ENCODE data around the gene ARFGEF3.
"Not testable (repeated sequence)": the region's sequence is repeated elsewhere in the genome, so short reads cannot be mapped to it uniquely, and the experiment has no call there.

The ARFGEF3 gene

GRCh38 chr6:138288428-138289085 is 126.8 kb downstream of the ARFGEF3 start:
- intact Hi-C loops (cut with DNase I); DNase-seq: not testable (repeated sequence)

- intact Hi-C loops (cut with DNase I): no loop called here
- DNase-seq: no peak
Observed at GRCh38 chr6:138289739-138290138, 128.0 kb downstream of the ARFGEF3 start.

GRCh38 chr6:138290423-138290962 is 128.8 kb downstream of the ARFGEF3 start:
- no peak for DNase-seq
- intact Hi-C loops (cut with DNase I): no loop called here

DNA sequence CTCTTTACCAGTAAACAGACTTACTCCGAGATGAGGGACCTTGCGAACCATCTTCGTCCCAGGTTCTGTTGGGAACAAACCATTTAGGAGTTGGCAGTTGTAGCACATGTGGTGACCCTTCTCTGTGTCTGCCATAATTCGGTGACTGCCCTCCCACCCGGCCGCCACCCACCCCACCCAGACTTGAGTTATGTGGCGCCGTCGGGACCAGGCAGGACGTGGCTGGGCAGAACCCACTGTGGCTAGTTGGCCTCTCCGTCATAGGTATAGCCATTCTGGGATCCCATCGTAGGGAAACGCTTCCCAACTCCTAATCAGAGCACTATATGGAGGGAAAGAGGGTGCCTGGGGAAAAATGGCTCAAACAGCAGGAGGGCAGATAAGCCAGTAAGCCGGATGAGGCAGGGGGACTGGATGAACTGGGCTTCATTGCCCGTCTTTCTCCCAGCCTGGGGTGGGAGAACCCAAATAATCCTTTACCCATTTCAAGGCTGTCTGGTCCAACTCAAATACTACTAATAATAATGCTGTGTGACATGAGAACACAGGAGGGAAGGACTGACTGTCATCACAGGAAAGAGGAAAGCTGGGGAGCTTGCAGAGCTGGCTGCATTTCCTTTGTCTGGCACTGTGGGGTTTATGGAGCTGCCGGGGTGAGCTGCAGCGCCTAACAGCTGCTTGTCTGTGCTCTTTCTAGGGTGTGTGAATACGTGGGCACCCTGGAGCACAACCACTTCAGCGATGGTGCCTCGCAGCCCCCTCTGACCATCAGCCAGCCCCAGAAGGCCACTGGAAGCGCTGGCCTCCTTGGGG is 129.5 kb downstream of the ARFGEF3 start:
- DNase-seq: no peak
- intact Hi-C loops (cut with DNase I): no loop called here

GRCh38 chr6:138291849-138292181 is 130.1 kb downstream of the ARFGEF3 start:
- DNase-seq: no peak
- intact Hi-C loops (cut with DNase I): no loop called here

GRCh38 chr6:138292482-138292881 is 130.7 kb downstream of the ARFGEF3 start:
- DNase-seq: no peak
- intact Hi-C loops (cut with DNase I): no loop called here

DNA sequence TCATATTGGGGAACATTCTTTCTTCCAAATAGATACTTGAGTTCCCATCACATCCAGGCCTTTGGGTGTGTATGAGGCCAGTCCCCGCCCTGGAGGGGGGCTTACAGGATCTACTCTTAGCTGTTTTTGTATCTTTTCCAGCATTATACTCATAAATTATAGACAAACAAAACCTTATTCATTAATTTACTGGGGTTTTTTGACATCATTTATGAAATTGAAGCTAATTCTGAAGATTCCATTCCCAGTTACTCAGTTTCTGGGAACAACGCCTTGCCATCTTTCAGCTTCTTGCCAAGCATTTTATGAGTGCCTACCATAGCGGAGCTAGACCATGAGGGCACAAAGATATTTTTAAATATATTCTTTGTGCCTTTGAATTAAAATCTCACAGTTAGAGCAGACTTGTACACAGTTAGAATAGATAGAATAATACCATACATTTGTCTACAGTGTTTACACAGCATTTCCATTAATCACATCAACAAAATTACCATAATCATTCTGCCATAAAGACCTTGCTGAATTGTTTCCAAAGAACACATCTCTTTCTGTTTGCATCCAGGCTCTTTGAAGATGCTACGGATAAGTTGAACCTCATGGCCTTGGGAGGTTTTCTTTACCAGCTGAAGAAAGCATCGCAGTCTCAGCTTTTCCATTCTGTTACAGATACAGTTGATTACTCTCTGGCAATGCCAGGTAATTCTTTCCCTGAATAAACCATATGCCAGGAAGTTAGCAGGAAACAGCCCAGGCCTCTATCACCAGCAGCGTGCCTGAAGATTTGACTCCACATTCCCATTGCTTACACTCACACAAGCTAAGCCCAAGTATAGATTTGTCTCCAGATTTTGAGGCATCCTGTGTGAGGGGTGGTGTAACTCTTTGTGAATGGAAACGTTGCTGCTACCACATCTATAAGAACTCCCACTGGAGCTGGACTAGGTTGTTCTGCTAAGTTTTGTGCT is 132.0 kb downstream of the ARFGEF3 start:
- intact Hi-C loops (cut with DNase I): no loop called here

GRCh38 chr6:138296381-138296780 is 134.6 kb downstream of the ARFGEF3 start:
- intact Hi-C loops (cut with DNase I): no loop called here
- no peak for DNase-seq

More for the DNA sequence above, 132.0 kb downstream of the ARFGEF3 start:
- DNase-seq: no peak

DNA sequence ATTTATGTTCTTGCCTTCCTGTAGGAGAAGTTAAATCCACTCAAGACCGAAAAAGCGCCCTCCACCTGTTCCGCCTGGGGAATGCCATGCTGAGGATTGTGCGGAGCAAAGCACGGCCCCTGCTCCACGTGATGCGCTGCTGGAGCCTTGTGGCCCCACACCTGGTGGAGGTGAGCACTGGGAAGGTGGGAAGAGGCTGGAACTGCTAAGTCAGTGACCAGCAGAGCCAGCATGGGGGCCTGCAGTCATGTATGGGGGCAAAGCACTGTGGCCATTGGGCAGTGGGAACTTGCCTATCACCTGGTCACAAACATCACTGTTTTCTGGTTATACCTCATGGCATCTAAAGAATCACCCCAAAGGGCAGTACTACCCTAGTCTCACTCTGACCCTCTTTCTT is 135.0 kb downstream of the ARFGEF3 start:
- intact Hi-C loops (cut with DNase I): no loop called here
- no peak for DNase-seq

- intact Hi-C loops (cut with DNase I): no loop called here
- DNase-seq: no peak
Observed at GRCh38 chr6:138297761-138298298, 136.1 kb downstream of the ARFGEF3 start.

DNA sequence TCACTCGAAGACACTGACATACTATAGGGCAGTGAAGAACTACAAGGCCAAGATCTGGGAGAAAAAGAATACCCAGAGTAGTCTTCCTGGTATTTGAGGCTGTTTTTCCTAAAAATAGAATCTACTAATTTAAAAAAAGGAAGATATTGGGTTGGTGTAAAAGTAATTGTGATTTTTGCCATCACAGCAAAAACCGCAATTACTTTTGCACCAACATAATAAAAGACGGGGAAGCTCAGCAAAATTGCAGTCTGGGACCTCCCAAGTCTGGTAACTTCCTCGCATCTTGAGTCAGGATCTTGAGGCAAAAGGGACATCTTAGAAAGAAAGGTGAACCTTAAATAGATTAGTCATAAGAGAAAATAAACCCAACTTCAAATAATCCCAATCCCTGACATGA is 138.7 kb downstream of the ARFGEF3 start:
- no peak for DNase-seq
- intact Hi-C loops (cut with DNase I): no loop called here

GRCh38 chr6:138302554-138302953 is 140.8 kb downstream of the ARFGEF3 start:
- intact Hi-C loops (cut with DNase I): no loop called here
- no peak for DNase-seq

DNA sequence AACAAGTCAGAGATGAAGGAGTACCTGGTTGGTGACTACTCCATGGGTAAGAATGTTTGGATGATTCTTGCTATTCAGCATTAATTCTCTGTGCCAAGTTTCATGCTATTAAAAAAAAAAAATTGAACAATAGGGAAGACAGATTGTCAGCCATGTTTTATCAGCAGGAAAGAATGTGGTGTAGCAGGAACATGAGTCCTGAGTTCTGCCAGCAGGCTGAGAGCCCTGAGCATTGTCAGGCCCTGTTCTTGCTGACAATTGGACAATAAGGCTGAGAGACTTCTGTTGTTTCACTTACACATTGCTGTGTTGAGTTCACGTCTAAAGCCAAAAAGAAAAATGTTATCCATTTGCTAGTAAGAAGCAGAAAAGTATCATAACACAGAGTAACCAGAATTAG is 145.6 kb downstream of the ARFGEF3 start:
- no peak for DNase-seq
- intact Hi-C loops (cut with DNase I): no loop called here

GRCh38 chr6:138307816-138308730 is 146.3 kb downstream of the ARFGEF3 start:
- intact Hi-C loops (cut with DNase I): no loop called here
- peak in 38 of 42 donors; percentile 18 to 80 (median 52) for DNase-seq

DNA sequence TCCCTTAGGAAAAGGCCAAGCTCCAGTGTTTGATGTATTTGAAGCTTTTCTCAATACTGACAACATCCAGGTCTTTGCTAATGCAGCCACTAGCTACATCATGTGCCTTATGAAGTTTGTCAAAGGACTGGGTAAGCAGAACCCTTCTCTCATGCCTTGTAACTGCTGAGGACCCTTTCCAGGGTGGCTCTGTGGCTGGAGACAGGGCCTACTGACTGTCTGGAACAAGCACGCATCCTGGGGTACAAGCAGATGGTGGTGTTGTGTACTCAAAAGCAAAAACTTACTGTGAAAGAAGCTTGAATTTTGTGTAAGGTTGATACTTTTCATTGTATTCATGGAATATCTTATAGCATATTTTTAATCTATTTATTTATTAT is 147.0 kb downstream of the ARFGEF3 start:
- no peak for DNase-seq
- intact Hi-C loops (cut with DNase I): no loop called here

GRCh38 chr6:138309695-138310094 is 148.0 kb downstream of the ARFGEF3 start:
- intact Hi-C loops (cut with DNase I): no loop called here

GRCh38 chr6:138310294-138310693 is 148.6 kb downstream of the ARFGEF3 start:
- no peak for DNase-seq
- intact Hi-C loops (cut with DNase I): no loop called here

More at GRCh38 chr6:138309695-138310094, 148.0 kb downstream of the ARFGEF3 start:
- DNase-seq: peak in 5 of 42 donors; percentile 13 to 48 (median 29)

GRCh38 chr6:138310821-138311220 is 149.1 kb downstream of the ARFGEF3 start:
- intact Hi-C loops (cut with DNase I): no loop called here
- no peak for DNase-seq

All from head of caudate nucleus (tissue), 42 donors.